TTC549 (cell line): ENCODE data around the gene RSPH6A.
A peak's percentile ranks its signal among the peaks of the same experiment; 100 is the strongest.

Experiments
- FAIRE-seq: peaks from 2 replicates; lab custom pipeline; 2012; peaks lifted over from hg19 to GRCh38; lab: Jason Lieb, UNC

The RSPH6A gene

DNA sequence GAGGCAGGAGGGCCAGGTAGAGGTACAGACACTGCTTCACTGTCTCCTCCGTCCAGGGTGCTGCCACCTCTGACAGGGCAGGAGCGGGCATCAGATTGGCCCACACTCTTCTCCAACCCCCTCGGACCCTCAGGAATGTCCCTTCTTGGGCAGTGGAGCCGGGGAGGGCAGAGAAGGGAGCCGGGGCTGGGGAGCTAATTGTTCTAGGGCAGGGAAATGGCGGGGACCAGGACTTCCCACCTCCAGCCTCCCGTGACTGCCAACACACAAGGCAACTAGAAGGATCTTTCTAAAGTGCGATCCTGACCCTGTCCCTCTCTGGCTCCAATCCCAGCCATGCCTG, 10.1 kb upstream of the RSPH6A start:
- no peak for FAIRE-seq

DNA sequence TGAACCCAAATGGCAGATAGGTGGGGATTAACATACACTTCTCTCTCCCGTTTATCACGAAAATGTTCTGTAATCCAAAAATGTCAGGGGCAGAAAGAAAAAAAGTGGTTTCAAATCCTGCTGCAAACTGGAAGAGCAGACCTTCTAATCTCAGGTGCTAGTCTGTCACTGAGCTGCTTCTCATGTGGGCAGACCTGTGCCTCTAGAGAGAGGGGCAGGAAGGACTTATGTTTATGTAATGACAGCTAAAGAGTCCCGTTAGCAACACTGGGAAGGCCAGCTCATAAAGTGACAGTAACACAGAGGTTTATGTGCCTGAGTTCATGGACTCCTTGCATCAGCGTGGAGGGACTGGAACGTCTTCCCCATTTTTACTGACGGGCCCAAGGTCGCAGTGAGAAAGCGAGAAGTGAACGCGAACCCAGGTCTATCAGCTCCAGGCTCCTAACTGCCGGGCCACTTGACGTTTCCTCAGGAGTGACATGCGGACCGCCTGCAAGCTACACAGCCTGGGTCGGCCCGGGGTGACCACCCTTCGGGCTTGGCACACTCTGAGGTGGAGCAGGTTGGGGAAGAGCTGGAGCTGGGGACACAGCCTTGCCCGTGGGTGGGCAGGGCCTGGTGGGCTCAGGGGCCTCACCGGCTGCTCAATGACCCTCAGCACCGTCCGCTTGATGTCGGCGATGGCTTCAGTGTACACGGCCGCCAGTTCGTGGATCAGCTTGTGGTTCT, 9.6 kb upstream of the RSPH6A start:
- FAIRE-seq: no peak

DNA sequence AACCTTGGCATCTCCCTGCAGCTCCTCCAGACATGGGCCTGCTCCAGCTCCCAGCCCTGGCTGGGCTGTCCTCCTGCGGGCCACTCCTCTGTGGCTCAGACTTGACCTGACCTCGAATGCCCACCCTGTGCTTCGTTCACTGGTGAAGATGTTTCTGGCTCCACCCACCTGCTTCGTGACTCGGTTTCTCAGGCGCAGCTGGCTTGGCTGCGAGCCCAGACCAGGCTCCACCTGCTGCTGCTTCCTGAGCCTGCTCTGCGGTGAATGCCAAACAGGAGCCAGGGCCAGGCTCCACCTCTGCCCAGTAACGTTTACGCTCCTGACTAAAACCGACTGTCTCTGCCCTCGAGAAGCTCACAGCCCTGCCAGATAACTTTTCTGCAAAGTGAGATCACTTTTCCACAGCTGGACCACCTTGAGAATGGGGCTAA, 8.9 kb upstream of the RSPH6A start:
- no peak for FAIRE-seq

DNA sequence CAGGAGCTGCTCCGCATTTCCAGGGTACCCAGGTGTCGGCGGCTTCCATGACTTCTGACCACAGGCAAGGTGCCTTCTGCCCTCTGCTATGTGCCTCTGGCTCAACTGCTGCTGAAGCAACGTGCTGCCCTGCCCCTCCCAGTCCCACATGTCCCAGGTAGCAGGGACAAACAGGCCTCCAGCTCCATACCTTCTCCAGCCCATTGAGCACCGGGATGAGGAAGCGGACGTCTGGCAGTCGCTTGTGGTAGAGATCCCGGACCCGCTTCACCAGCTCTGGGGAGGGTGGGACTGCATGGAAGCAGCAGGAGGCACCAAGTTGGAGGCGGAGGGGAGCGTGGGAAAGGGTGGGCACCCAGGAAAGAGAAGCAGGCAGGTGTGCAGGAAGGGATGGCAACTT, 8.1 kb upstream of the RSPH6A start:
- no peak for FAIRE-seq

DNA sequence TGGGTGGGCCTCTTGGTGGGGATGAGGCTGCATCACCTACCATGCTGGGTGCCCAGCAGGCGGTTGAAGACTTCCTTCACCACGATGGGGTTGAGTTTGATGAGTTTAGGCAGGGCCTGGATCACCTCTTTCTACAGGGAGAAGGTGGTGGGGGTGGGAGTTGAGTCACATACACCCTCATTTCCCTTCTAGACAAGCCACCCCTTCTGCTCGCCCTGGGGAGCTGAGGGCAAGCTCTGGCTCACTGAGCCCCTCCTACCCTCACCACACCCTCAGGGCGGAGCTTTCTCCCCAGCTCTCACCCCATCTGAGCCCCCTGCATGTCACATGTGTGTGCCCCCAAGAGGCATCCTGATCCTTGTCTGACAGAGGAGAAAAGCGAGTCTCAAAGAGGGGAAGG, 7.6 kb upstream of the RSPH6A start:
- no peak for FAIRE-seq

DNA sequence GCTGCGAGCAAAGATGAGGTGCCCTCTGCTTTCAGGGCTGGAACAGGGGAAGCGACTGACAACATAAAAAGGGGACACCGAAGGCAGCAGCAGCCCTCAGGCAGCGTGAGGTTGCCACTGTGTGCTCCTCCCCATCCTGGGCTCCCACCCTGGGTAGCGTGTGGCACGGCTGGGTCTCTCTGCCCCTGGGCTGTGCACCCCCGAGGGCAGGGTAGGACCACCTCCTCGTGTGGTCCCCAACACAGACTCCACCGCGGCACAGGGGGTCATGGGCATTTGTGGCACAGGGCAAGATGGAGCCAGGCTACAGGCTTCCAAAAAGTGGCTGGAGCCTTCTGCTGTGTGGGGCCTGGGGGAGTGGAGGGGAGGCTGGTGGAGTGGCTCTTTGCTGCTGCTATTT, 6.5 kb upstream of the RSPH6A start:
- FAIRE-seq: no peak

DNA sequence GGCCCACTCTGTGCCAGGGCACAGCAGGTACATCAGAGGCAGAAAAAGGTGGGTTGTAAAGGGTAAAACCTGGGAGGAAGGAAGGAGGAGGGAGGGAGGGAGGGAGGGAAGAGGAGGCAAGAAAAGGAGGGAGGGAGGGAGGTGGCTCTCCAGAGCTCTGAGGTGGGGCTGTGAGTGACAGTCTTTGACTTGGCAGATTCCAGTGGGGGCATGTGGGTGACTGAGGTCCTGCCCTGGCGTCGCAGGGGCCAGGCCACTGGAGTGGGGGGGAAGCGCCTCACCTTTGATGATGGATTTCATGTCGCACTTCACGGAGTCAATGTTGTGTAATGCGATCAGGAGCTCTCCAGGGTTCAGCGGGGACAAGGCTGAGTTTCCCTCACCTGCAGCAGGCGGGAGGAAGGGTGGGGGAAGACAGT, 6.0 kb upstream of the RSPH6A start:
- no peak for FAIRE-seq

DNA sequence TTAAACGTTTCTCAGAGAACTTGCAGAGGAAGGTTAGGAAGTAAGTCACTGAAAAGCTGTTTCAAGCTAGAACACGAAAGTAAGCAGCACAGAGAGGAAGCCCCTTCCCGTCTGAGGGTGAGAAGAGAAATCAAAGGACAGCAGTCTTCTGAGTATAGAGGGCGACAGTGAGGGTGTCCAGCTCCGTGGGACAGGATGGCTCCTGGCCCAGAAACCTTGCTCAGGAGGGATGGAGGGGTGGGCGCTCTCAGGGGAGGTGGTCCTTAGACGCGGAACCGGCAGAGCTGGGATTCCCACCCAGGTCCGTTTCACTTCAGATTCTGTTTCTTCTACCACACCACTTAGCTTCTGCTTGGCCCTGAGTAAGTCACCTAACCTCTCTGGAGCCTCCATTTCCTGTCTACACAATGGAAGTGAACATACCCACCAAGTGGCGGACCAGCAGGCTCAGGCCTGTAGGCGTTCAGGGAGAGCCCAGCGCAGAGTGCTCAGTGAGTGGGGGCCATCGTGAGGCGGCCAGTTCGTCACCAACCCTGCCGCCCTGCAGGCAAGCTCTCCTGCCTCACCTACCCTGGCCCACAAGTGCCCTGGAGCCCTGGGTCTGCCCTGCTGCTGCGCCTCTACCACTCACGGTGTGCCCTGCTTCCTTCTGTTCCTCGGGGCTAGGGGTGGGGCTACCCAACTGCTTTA, 5.5 kb upstream of the RSPH6A start:
- FAIRE-seq: no peak

DNA sequence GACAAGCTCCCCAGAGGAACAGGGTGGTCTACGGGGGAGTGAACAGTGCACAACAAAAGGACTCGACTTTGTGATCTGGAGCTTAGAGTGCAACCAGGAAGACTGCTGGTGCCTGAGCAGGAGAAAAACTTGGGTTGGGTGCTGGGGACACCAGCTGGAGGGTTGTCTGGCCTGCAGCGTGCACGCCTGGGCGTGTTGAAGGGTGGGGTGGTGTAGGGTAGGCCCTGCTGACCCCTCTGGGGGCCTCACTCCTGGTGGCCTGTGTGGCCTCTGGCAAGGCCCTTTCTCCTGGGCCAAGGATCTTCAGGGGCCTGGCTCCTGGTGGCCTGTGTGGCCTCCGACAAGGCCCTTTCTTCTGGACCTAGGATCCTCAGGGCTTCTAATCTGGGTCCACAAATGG, 4.7 kb upstream of the RSPH6A start:
- no peak for FAIRE-seq

DNA sequence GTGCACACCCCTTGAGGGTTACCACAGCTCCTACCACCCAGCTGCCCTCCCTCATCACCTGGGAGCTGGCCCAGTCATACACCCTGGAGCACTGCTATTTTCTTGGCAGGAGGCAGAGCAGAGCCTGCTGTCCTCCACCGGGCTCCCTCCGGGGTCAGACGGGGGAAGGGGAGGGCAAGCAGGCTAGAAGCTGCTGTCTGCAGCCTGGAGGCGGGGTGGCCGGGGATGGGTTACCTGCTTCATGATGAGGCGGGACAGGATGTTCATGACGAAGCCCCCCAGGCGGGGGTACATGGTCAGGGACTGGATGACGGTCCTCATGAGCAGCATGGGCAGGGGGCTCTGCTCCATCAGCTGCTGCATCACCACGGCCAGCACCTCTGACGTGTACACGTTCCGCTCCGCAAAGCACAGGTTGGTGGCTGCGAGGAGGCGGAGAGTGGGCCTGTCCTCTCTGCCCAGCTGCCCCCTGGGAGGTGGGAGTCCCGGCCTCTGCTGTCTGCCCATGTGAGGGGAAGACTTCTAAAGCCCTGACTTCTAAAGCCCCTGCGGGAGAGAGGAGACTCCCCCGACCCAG, 2.7 kb upstream of the RSPH6A start:
- no peak for FAIRE-seq

DNA sequence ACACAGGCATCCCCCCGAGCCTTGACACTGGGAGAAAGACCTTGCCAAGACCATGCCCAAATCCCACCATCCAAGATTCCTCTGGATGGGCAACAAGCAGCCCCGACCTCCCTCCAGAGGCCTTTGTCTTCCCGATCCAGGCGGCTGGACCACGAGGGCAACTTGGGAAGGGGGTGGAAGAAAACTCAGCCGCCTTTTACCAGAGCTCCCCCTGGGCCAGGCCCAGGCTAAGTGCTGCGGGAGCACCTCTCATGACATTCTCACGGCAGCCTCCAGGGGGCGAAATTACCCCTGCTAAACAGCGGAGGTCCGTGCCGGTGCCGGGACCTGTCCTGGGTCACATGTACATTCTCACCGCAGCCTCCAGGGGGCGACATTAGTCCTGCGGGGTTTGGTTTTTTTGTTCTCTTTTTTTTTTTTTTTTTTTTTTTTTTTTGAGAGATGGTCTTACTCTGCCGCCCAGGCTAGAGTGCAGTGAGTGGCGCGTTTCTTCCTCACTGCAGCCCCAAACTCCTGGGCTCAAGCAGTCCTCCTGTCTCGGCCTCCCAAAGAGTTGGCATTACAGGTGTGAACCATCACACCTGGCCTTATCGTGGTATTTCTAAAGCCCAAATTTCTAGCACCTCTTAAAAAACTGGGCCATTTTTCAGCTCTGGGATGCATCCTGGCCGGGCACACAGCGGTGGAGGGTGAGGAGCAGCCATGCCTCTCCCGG, 2.1 kb upstream of the RSPH6A start:
- FAIRE-seq: peak; percentile 93

DNA sequence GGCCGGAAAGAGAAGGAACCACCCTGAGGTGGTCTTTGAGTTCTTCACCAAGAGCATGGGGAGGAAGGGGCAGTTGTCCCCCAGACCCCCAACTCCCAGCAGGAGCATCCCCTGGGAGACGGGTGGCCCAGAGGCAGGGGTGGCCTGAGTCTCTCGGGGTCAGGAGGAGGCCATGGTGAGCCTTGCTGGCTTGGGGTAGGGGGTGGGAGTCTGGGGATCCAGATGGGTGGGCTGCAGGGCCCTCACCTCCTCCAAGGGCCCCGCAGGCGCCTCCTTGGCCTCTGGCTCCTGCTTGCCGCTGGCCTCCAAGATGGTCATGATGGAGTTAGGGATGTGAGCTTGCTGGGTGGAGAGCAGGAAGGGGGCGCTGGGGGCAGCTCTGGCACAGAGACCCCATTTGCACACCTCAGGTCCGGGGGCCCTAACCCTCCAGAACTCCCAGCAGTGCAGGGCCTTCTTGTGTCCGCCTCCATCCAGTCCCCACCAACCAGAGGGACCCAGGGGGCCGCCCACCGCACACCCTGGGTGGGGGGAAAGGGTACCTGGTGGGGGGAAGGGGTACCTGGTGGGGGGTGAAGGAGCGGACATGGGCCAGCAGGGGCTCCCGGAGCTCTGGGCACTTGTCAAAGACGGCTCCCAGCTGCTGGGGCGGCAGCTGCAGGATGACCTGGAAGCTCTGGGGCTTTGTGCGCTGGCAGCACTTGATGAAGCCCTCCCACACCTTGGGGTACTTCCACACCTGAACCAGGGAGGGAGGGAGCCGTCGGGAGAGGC, 1.3 kb upstream of the RSPH6A start:
- FAIRE-seq: no peak

DNA sequence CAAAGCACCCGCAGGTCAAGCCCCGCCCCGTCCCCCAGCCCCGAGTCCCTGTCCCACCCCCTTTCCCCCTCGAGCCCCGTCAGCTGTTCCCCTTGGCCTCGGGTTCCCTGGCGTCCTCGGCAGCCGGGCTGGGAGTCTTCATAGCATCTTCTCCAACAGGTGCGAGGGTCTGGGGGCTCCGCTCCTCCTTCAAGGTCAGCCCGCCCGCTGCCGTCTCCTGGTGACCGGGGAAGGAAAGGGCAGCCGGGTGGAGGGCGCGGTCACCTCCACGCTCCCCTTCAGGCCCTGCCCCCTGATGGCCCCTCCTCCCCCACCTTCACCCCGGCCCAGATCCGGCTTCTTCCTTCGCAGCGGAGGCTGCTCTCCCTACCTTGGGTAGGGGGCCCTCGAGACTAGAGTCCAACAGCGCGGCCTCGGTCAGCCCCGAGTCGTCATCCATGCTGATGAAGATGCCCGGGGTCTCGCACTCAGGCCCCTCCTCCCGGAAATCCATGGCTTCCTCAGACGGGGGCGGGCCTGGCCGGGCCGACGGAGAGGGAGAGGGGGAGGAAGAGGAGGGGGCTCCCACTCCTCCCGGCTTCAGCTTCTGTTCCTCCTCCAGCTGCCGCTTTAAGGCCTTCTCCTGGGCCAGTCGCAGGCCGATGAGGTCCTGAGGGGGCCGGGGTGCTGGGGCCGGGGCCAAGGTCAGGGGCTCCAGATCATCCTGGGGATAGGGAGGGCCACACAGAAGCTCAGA, 541 bp upstream of the RSPH6A start:
- no peak for FAIRE-seq

DNA sequence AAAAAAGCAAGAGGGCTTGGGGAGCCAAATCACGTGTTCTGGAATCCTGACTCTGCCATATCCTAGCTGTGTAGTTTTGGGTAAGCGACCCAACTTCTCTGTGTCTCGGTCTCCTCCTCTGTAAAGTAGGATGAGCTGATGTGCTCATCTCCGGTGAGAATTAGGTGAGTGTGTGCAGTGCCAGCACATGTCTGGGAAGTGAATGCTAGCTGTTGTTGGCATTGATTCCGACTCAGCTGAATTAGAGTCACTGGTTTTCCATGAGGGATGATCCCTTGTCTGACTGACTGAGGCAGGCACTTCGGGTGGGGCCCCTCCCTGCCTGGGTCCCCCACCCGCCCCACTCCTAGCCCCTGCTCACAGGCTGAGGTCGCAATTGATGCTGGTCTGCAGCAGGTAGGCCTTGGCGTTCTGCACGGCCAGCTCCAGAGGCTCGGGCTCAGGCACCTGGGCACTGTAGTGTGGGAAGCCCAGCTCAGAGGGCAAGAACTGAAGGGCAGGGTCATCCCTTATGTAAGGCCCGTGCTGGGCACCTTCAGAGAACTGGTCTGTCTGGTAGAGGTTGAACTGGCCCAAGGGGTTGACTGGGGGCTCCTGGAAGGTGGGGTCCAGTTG, 835 bp downstream of the RSPH6A start:
- no peak for FAIRE-seq

DNA sequence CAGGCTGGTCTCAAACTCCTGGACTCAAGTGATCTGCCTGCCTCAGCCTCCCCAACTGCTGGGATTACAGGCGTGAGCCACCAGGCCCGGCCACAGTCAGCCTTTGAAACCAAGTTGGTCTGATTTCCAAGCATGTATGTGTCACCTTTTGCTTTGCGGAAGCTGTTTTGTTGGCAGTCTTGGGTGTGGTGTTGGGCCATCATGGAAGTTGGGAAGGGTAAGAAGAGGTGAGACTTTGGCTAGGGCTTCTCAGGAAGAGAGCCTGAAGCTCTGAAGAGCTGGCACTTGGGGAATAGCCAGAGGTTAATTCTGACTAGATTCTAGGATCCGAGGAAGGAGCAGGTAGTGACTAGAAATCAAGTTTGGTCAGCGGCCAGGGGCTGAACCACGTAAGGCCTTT, 2.8 kb downstream of the RSPH6A start:
- FAIRE-seq: no peak

DNA sequence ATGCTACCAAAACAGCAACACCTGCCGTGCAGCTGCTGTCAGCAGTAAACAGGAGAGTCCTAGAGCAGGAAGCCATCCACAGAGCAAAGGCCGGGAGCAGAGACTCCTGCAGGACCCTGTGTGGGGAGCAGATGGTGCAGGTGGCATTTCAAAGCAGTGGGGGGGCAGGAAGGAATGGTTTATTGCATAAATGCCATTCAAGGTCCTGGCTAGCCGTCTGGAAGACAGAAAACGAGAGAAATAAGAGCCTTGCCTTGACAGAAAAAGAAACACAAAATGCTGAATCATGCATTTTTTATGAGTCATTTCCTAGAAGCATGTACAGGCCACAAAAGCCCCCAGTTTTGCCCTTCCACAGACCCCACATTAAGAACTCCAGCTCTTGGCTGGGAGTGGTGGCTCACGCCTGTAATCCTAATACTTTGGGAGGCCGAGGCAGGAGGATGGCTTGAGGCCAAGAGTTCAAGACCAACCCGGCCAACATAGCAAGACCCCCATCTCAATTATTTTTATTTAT, 5.4 kb downstream of the RSPH6A start:
- no peak for FAIRE-seq

DNA sequence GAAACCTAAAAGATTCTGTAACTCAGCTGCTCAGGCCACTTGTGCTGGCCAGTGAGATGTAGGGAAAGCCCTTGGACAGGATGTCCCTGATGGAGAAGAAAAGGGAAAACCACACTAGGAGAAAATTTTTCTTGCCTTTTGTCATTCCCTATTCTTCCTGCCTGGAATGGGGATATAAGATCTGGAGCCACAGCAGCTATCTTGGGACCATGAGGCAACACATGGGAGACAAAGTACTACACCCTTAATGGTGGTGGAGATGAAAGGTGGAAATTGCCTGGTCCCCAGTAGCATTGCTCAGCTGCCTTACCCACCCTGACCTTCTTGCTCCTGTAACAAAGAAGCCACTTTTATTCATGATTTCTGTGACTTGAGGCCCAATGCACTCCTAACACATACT, 9.4 kb downstream of the RSPH6A start:
- no peak for FAIRE-seq

DNA sequence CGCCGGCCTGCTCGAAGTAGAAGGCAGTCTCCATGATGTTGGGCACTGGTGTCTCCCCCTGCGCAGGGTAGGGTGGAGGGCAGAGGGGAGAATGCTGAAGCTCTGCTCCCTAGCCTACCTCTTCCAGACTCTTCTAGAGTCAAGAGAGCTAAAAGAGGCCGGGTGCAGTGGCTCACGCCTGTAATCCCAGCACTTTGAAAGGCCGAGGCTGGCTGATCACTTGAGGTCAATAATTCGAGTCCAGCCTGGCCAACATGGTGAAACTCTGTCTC, 10.2 kb downstream of the RSPH6A start:
- FAIRE-seq: no peak

DNA sequence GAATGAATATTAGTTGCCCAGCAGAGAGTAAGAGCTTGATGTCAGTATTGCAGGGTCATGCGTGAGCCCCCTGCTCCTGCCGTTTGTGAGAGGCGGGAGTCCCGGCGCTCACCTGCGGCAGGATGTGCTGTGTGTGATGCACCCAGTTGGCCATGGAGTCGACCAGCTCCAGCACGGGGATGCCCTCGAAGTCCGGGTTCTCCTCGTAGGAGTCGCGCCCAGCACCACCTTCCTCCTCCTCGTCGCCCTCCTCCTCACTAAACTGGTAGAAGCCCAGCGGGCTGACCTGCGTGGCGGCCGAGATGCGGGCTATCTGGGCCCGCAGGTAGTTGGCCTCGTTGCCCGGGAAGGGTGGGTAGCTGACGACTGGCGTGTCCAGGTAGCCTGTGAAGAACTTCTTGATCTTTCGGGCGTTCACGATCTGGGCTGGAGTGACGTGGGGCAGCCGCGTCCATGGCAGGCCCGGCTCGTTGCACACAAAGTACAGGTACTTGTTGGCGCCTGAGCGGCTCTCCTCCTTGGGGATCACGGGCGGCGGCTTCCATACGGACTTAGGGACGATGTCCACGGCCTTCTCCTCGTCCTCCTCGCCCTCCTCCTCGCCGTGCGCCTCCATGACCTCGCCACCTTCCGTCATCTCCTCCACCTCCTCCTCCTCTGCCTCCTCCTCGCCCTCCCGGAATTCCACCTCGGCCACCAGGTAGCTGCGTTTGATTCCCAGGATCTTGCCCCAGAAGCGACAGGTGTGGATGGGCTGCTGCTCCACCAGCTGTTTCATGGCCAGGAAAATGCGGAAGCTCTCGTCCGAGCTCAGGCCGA, 10.8 kb downstream of the RSPH6A start:
- FAIRE-seq: no peak

DNA sequence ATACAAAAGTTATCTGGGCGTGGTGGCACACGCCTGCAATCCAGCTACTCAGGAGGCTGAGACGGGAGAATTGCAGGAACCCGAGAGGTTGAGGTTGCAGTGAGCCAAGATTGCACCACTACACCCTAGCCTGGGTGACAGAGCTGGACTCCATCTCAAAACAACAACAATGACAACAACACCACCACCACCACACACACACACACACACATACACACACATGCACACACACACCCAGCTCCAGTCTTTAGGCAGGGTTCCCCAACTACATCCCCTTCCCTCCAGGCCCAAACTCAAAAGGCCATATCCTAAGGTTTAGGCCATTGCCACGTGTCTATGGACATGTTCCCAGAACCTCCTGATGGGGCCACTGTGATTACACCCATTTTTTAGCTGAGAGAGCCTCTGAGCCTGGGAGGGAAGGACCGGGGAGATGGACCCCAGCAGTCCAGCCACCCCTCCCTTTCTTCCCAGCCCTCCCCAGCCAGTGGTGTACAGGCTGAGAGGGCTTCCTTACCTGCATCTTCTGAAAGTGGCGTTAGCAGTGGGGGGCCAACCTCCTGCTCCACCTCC, 13.4 kb downstream of the RSPH6A start:
- FAIRE-seq: no peak
